Effector CD4-positive, alpha-beta T cell (primary cell): ENCODE data around the gene AHNAK.
A peak's percentile ranks its signal among the peaks of the same experiment; 100 is the strongest.

ENCODE experiments used
- DNase-seq: peaks from one replicate; pipeline ENCODE4 v3.0.0-alpha.2; 2020

The AHNAK gene

GRCh38 chr11:62428871-62429560, 117.6 kb downstream of the AHNAK start:
- no peak for DNase-seq

GRCh38 chr11:62427630-62428233, 118.9 kb downstream of the AHNAK start:
- no peak for DNase-seq

GRCh38 chr11:62423012-62423411, 123.6 kb downstream of the AHNAK start:
- no peak for DNase-seq

- no peak for DNase-seq
Observed at GRCh38 chr11:62421996-62422395, 124.6 kb downstream of the AHNAK start.

- DNase-seq: no peak
Observed at GRCh38 chr11:62420882-62421281, 125.7 kb downstream of the AHNAK start.

- no peak for DNase-seq
Observed at GRCh38 chr11:62419943-62420342, 126.7 kb downstream of the AHNAK start.

GRCh38 chr11:62419314-62419929, 127.2 kb downstream of the AHNAK start:
- no peak for DNase-seq

- no peak for DNase-seq
Observed at GRCh38 chr11:62418733-62419132, 127.9 kb downstream of the AHNAK start, which contains the start of gene SCGB1A1. Gene SCGB1A1, plus strand, starts transcription at chr11:62419033. Its CDS starts 63 bp downstream, at chr11:62419096.

GRCh38 chr11:62418136-62418535, 128.5 kb downstream of the AHNAK start:
- DNase-seq: no peak

- no peak for DNase-seq
Observed at GRCh38 chr11:62416596-62416995, 130.0 kb downstream of the AHNAK start.

- no peak for DNase-seq
Observed at GRCh38 chr11:62413060-62413696, 133.4 kb downstream of the AHNAK start.

- no peak for DNase-seq
Observed at GRCh38 chr11:62411524-62411923, 135.1 kb downstream of the AHNAK start.

- no peak for DNase-seq
Observed at GRCh38 chr11:62410972-62411371, 135.6 kb downstream of the AHNAK start.

- DNase-seq: no peak
Observed at GRCh38 chr11:62409831-62410230, 136.8 kb downstream of the AHNAK start.

GRCh38 chr11:62406034-62406433, 140.6 kb downstream of the AHNAK start:
- DNase-seq: no peak

GRCh38 chr11:62404901-62405300, 141.7 kb downstream of the AHNAK start:
- no peak for DNase-seq

- no peak for DNase-seq
Observed at GRCh38 chr11:62404435-62404834, 142.2 kb downstream of the AHNAK start.

- DNase-seq: no peak
Observed at GRCh38 chr11:62402960-62403730, 143.5 kb downstream of the AHNAK start.

- peak; percentile 15 for DNase-seq
Observed at GRCh38 chr11:62402226-62402959, 144.2 kb downstream of the AHNAK start.

- DNase-seq: no peak
Observed at GRCh38 chr11:62401811-62402210, 144.8 kb downstream of the AHNAK start.

- DNase-seq: no peak
Observed at GRCh38 chr11:62401356-62401755, 145.2 kb downstream of the AHNAK start.

- DNase-seq: no peak
Observed at GRCh38 chr11:62400760-62401159, 145.8 kb downstream of the AHNAK start.
